Caco-2 (cell line): ENCODE measurements around the gene LY86. TPM values are rescaled to one million over a fixed set of nuclear protein-coding genes. Genes with fewer than 3 reads are reported as not detected.

ENCODE experiments used
- BruUV-seq: library from RNA; stranded (reverse); fragments of 400-500 nt; replicated peaks from 2 replicates; lab custom pipeline; 2021; lab: Mats Ljungman, UMichigan
- CTCF ChIA-PET: fragments of 300-600 bp; sonication (Branson Sonifier 250); formaldehyde crosslinking; loops from one replicate; lab custom pipeline; 2022; ENCODE audit warnings: antibody characterized with exemption; lab: Charles Lee
- POLR2A ChIA-PET: fragments of 300-600 bp; sonication (Branson Sonifier 250); formaldehyde crosslinking; loops from one replicate; lab custom pipeline; 2022; ENCODE audit warnings: antibody characterized with exemption; lab: Charles Lee
- DNase-seq, 2 experiments: peaks; one replicate each; pipeline versions ENCODE4 v3.0.0 to v3.0.0-alpha.2; 2020 to 2022
- H3K27me3 ChIP-seq: replicated peaks from 2 replicates; pipeline ENCODE4 v1.6.0; 2011; ENCODE audit warnings: low read length; ENCODE audit not compliant: control insufficient read depth, insufficient read depth
- H3K36me3 ChIP-seq: 2 replicates; pipeline ENCODE4 v1.5.1; 2011; ENCODE audit warnings: low read length; ENCODE audit not compliant: control insufficient read depth, insufficient read depth
- H3K4me1 ChIP-seq: fragments of 250-450 bp; sonication (Bioruptor Pico); 2 replicates; pipeline ENCODE4 v1.5.1; 2020; ENCODE audit warnings: mild to moderate bottlenecking
- H3K4me3 ChIP-seq: 2 replicates; pipeline ENCODE4 v1.5.1; 2011; ENCODE audit warnings: low read depth, mild to moderate bottlenecking, control low read depth, low read length
- H3K9me3 ChIP-seq: fragments of 250-450 bp; sonication (Bioruptor Pico); 2 replicates; pipeline ENCODE4 v1.5.1; 2020; ENCODE audit warnings: mild to moderate bottlenecking, moderate library complexity
- H3K27ac Mint-ChIP-seq: one replicate; pipeline ENCODE4 v1.8.0; 2022; ENCODE audit warnings: mixed read lengths; ENCODE audit not compliant: unreplicated experiment
- H3K27me3 Mint-ChIP-seq: one replicate; pipeline ENCODE4 v1.8.0; 2022; ENCODE audit warnings: mixed read lengths; ENCODE audit not compliant: insufficient read depth, unreplicated experiment
- H3K36me3 Mint-ChIP-seq: one replicate; pipeline ENCODE4 v1.8.0; 2022; ENCODE audit warnings: mild to moderate bottlenecking, mixed read lengths; ENCODE audit not compliant: insufficient read depth, unreplicated experiment
- H3K4me1 Mint-ChIP-seq: one replicate; pipeline ENCODE4 v1.8.0; 2022; ENCODE audit warnings: low read depth, mixed read lengths; ENCODE audit not compliant: unreplicated experiment
- H3K4me3 Mint-ChIP-seq: one replicate; pipeline ENCODE4 v1.8.0; 2022; ENCODE audit warnings: mild to moderate bottlenecking, moderate library complexity, mixed read lengths; ENCODE audit not compliant: unreplicated experiment
- H3K9me3 Mint-ChIP-seq: one replicate; pipeline ENCODE4 v1.8.0; 2022; ENCODE audit warnings: mixed read lengths; ENCODE audit not compliant: unreplicated experiment
- intact Hi-C: fragments of 100-400 bp; cut with micrococcal nuclease; formaldehyde crosslinking; loops from one replicate; pipeline ENCODE4 v1.10.0; 2022; ENCODE audit not compliant: unreplicated experiment
- total RNA-seq: library from RNA; stranded (reverse); gene quantifications from 2 replicates; pipeline ENCODE4 v1.2.3, GENCODE V29; 2022
- TF ChIP-seq, protein P1 (sequence below), 2 experiments: fragments of 200-600 bp in 1 of 2; IDR thresholded peaks; 1 replicate in 1 of 2; 2 replicates in 1 of 2; pipeline versions ENCODE4 v1.5.1 to v1.8.0; 2011 to 2022; ENCODE audit warnings: antibody characterized with exemption in 1 of 2, control low read depth in 1 of 2, inconsistent platforms in 1 of 2, low read depth in 1 of 2, low read length in 1 of 2, mild to moderate bottlenecking in 1 of 2, moderate library complexity in 1 of 2; ENCODE audit not compliant: insufficient read depth in 1 of 2, severe bottlenecking in 1 of 2, unreplicated experiment in 1 of 2

LY86 gene
- total RNA-seq, 1 experiment from 2014 or later, result not detected

DNA sequence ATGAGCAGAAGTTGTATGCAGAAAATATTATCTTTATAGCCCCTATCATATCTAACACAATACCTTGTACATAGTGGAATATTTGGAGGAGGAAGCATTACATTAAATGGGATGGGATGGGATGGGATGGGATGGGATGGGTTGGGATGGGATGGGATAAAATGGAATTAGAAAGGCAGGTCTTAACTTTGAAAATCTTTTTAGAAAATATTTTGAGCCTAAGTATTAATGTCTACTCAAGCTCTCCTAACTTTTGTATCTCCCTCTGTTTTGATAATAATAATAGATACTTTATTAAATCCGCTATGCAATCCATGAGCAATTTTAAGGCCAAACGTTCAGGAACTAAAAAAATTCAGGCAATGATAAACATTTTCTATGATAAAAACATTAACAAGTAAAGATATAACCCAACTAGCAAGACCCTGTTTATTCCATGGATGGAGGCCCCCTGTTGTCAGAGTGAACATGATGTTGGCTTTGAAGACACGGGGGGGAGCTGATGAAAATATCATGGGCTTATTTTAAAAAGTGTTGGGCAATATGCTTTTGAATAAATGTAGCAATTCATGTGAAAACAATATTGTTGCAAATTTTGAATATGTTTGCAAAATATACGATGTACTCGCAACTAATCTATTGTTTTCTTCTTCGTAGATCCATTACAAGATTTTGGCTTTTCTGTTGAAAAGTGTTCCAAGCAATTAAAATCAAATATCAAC, 35.9 kb downstream of the LY86 start:
- Mint-ChIP-seq H3K9me3 (no peaks in the 10 kb centered on the region), H3K27ac (no peak overlapping the region), H3K27me3 (peaks cover 26% of the 10 kb centered on the region), H3K36me3 (no peaks in the 10 kb centered on the region), H3K4me3 (no peak overlapping the region), H3K4me1 (no peaks in the 10 kb centered on the region)
- no peaks in the 10 kb centered on the region for H3K4me1 ChIP-seq
- ChIA-PET POLR2A (no interaction called here), CTCF (no interaction called here)
- H3K27me3 ChIP-seq, result peaks cover 2% of the 10 kb centered on the region
- no peak overlapping the region for H3K4me3 ChIP-seq
- H3K36me3 ChIP-seq, result no peaks in the 10 kb centered on the region
- intact Hi-C loops, result no loop called here
- no peak for DNase-seq
- BruUV-seq, result no TSS peak
- no peaks in the 10 kb centered on the region for H3K9me3 ChIP-seq
- TF ChIP-seq, protein P1, sequence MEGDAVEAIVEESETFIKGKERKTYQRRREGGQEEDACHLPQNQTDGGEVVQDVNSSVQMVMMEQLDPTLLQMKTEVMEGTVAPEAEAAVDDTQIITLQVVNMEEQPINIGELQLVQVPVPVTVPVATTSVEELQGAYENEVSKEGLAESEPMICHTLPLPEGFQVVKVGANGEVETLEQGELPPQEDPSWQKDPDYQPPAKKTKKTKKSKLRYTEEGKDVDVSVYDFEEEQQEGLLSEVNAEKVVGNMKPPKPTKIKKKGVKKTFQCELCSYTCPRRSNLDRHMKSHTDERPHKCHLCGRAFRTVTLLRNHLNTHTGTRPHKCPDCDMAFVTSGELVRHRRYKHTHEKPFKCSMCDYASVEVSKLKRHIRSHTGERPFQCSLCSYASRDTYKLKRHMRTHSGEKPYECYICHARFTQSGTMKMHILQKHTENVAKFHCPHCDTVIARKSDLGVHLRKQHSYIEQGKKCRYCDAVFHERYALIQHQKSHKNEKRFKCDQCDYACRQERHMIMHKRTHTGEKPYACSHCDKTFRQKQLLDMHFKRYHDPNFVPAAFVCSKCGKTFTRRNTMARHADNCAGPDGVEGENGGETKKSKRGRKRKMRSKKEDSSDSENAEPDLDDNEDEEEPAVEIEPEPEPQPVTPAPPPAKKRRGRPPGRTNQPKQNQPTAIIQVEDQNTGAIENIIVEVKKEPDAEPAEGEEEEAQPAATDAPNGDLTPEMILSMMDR (IDR thresholded peaks at IDR 0.05; ENCODE audit: insufficient read depth in 1 of 2, low read depth in 1 of 2, low read length in 1 of 2, severe bottlenecking in 1 of 2, unreplicated experiment in 1 of 2), result no peak

DNA sequence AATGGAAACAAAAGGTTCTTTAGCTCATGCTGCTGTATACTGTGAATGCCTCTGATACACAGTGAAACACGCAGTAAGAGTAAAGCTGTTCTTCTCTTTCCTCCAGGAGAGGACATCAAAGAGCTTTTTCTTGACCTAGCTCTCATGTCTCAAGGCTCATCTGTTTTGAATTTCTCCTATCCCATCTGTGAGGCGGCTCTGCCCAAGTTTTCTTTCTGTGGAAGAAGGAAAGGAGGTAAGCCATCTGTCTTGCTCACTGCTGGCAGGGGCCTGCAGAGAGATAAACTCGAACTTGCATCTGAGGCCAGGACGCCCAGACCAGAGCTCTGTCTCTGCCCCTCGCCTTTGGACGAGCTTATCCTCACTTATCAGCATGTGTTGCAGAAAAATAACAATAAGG, 37.7 kb downstream of the LY86 start:
- Mint-ChIP-seq H3K36me3 (no peaks in the 10 kb centered on the region), H3K27me3 (peaks cover 25% of the 10 kb centered on the region), H3K9me3 (no peaks in the 10 kb centered on the region), H3K4me3 (no peak overlapping the region), H3K4me1 (no peaks in the 10 kb centered on the region), H3K27ac (no peak overlapping the region)
- CTCF ChIA-PET, result interaction anchor here (0.6 kb wide), 1 partner anchor 627 kb away, joined by 3 read pairs; no protein-coding TSS in a partner anchor
- Histone ChIP-seq H3K27me3 (peaks cover 2% of the 10 kb centered on the region; the same call in 1 of the 2 replicates), H3K4me3 (no peak overlapping the region), H3K4me1 (no peaks in the 10 kb centered on the region), H3K9me3 (no peaks in the 10 kb centered on the region), H3K36me3 (no peaks in the 10 kb centered on the region)
- TF ChIP-seq, protein P1 (IDR thresholded peaks at IDR 0.05; ENCODE audit: insufficient read depth in 1 of 2, low read depth in 1 of 2, low read length in 1 of 2, severe bottlenecking in 1 of 2, unreplicated experiment in 1 of 2), result no peak
- no peak for DNase-seq
- POLR2A ChIA-PET, result no interaction called here
- intact Hi-C loops, result no loop called here
- no TSS peak for BruUV-seq

DNA sequence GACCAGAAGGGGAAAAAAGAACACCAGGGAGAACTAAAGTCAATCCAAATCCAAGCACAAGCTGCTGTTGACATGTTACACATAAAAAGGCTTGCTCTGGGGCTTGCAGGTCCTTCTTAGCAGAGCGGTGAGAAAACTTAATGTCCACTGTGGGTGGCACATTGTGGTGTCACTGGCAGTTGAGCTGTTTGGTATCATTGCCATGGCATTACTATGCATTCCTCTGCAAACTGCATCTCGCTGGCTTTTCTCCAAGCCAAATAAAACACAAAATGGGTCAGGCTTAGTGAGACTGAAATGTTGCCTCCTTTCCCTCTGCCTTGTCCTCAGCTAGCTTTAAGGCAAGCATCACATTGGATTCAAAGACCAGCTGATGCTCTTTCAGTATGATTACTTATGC, 40.9 kb downstream of the LY86 start:
- Histone ChIP-seq H3K36me3 (no peaks in the 10 kb centered on the region), H3K4me1 (no peaks in the 10 kb centered on the region), H3K27me3 (no peaks in the 10 kb centered on the region), H3K4me3 (no peak overlapping the region), H3K9me3 (no peaks in the 10 kb centered on the region)
- DNase-seq, result no peak
- no peak overlapping the region for H3K27ac Mint-ChIP-seq
- TF ChIP-seq, protein P1 (IDR thresholded peaks at IDR 0.05; ENCODE audit: insufficient read depth in 1 of 2, low read depth in 1 of 2, low read length in 1 of 2, severe bottlenecking in 1 of 2, unreplicated experiment in 1 of 2), result no peak
- no peaks in the 10 kb centered on the region for H3K4me1 Mint-ChIP-seq
- no peaks in the 10 kb centered on the region for H3K36me3 Mint-ChIP-seq
- no TSS peak for BruUV-seq
- H3K9me3 Mint-ChIP-seq, result no peaks in the 10 kb centered on the region
- peaks cover 28% of the 10 kb centered on the region for H3K27me3 Mint-ChIP-seq
- ChIA-PET POLR2A (no interaction called here), CTCF (no interaction called here)
- no peak overlapping the region for H3K4me3 Mint-ChIP-seq
- intact Hi-C loops, result no loop called here
